Breast epithelium (tissue), 3 donors: ENCODE results near the gene SMPDL3B.

Experiments
- POLR2A ChIP-seq: fragments of 450-650 bp; IDR thresholded peaks from one replicate; pipeline ENCODE4 v1.6.1; 2016; ENCODE audit warnings: antibody characterized with exemption, mild to moderate bottlenecking, moderate library complexity
- TF ChIP-seq, protein P1 (sequence below), 3 donors: fragments of 450-650 bp; IDR thresholded peaks; one replicate each; pipeline ENCODE4 v1.5.1; 2016 to 2017; ENCODE audit warnings: antibody characterized with exemption in 3 of 3, mild to moderate bottlenecking in 3 of 3, moderate library complexity in 3 of 3

DNA sequence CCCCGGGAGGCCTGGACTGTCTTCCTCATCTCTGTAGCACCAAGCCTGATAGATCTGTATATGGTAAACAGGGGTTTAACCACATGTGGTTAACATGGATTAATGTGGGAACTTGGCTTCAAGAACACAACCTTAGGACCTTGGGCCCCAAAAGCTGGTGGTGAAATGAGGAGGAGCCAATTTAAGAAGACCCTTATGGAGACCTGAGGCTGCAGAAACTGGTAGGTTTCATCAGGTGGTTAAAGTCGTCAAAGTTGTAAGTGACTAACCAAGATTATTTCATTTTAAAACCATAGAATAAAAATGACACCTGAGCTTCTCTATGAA lies 48.5 kb upstream of the SMPDL3B start:
- TF ChIP-seq, protein P1, sequence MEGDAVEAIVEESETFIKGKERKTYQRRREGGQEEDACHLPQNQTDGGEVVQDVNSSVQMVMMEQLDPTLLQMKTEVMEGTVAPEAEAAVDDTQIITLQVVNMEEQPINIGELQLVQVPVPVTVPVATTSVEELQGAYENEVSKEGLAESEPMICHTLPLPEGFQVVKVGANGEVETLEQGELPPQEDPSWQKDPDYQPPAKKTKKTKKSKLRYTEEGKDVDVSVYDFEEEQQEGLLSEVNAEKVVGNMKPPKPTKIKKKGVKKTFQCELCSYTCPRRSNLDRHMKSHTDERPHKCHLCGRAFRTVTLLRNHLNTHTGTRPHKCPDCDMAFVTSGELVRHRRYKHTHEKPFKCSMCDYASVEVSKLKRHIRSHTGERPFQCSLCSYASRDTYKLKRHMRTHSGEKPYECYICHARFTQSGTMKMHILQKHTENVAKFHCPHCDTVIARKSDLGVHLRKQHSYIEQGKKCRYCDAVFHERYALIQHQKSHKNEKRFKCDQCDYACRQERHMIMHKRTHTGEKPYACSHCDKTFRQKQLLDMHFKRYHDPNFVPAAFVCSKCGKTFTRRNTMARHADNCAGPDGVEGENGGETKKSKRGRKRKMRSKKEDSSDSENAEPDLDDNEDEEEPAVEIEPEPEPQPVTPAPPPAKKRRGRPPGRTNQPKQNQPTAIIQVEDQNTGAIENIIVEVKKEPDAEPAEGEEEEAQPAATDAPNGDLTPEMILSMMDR (IDR thresholded peaks at IDR 0.05): no peak
- TF ChIP-seq POLR2A: no peak
